Measurements from ENCODE around the gene P3R3URF.

Gene P3R3URF

DNA sequence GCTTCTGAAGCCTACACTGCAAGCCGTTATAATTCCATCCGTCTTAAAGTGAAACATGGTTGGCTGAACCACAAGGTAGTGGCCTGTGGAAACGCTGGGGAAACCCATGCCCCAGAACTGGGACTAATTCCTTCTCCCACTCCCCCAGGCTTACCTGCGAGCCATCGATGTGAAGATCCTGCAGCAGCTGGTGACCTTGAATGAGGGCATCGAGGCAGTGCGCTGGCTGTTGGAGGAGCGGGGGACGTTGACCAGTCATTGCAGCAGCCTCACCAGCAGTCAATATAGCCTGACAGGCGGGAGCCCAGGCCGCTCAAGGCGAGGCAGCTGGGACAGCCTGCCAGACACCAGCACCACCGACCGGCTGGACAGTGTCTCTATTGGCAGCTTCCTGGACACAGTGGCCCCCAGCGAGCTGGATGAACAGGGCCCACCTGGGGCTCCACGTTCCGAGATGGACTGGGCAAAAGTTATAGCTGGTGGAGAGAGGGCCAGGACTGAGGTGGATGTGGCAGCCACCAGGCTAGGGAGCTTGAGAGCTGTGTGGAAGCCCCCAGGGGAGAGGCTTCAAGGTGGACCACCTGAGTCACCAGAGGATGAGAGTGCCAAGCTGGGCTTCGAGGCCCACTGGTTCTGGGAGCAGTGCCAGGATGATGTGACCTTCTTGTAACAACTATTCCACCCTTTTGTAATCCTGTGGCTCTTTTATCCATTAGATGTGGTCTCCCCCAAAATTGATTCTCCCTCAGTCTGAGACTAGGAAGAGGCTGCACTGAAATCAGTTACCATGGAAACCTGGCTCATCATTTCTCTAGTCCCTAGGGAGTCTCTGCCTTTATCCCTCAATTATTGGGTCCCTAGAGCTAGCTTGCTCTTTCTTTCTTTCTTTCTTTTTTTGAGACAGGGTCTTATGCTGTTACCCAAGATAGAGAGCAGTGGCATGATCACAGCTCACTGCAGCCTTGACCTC lies 43.5 kb upstream of the P3R3URF start:
- POLR2A ChIA-PET: no interaction called here
- TF ChIP-seq, protein P1, sequence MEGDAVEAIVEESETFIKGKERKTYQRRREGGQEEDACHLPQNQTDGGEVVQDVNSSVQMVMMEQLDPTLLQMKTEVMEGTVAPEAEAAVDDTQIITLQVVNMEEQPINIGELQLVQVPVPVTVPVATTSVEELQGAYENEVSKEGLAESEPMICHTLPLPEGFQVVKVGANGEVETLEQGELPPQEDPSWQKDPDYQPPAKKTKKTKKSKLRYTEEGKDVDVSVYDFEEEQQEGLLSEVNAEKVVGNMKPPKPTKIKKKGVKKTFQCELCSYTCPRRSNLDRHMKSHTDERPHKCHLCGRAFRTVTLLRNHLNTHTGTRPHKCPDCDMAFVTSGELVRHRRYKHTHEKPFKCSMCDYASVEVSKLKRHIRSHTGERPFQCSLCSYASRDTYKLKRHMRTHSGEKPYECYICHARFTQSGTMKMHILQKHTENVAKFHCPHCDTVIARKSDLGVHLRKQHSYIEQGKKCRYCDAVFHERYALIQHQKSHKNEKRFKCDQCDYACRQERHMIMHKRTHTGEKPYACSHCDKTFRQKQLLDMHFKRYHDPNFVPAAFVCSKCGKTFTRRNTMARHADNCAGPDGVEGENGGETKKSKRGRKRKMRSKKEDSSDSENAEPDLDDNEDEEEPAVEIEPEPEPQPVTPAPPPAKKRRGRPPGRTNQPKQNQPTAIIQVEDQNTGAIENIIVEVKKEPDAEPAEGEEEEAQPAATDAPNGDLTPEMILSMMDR (IDR thresholded peaks at IDR 0.05; ENCODE audit: control extremely low read depth, extremely low read depth, low read depth, missing control alignments): no peak
- CTCF ChIA-PET: interaction anchor here (0.9 to 2.2 kb wide), 5 partner anchors 8 to 184 kb away, joined by 3 to 11 read pairs (median 4); no protein-coding TSS in a partner anchor
- no peak for DNase-seq (ENCODE audit: extremely low spot score)

DNA sequence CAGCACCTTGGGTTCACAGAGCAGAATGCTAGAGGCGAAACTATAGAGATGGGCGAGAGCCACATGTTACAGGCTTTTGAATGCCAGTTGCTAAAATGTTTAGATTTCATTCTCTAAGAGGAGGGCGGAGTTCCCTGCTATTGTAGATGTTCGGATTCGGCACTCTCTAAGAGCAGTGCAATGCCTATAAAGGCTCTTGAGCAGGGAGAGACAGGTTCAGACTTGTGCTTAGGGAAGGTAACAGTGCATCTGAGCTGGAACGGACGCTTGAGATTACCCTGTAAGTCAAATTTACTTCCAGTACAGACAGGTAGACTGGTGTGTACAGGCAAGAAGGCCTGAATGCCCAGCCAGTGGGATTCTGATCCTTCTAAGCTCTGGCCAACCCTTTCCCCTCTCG lies 42.2 kb upstream of the P3R3URF start:
- no peak for DNase-seq (ENCODE audit: extremely low spot score)
- TF ChIP-seq, protein P1 (IDR thresholded peaks at IDR 0.05; ENCODE audit: control extremely low read depth, extremely low read depth, low read depth, missing control alignments): no peak
- POLR2A ChIA-PET: no interaction called here
- CTCF ChIA-PET: interaction anchor here (0.7 to 2.2 kb wide), 4 partner anchors 10 to 37 kb away, joined by 3 to 11 read pairs (median 6); no protein-coding TSS in a partner anchor

DNA sequence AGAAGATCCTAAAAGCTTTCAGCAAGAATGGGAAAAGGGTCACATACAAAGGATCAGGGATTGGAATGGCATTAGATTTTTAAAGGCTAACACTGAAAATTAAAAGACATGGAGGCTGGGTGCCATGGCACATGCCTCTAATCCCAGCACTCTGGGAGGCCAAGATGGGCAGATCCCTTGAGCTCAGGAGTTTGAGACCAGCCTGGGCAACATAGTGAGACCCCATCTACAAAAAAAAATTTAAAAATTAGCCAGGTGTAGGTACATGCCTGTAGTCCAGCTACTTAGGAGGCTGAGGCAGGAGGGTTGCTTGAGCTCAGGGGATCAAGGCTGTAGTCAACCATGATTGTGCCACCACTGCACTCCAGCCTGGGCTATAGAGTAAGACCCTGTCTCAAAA lies 39.2 kb upstream of the P3R3URF start:
- POLR2A ChIA-PET: no interaction called here
- TF ChIP-seq, protein P1 (IDR thresholded peaks at IDR 0.05; ENCODE audit: control extremely low read depth, extremely low read depth, low read depth, missing control alignments): no peak
- no peak for DNase-seq (ENCODE audit: extremely low spot score)
- CTCF ChIA-PET: no interaction called here

DNA sequence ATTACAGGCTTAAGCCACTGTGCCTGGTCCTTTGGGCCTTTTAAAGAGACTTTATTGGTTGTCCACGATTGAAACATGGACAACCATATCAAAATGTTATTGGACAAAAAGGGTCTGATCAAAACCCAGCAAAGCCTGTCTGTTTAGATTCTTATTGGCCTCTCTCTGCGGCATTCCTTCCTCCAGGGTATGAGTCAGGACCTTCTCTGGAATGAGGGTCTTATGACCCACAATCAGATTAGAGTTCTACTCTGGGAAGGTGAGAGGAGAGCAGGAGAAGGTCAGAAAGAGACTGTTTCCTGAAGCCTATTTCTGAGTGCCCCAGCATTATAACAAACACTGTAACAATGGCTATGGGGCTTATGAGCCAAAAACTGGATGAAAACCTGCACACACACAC lies 34.8 kb upstream of the P3R3URF start:
- TF ChIP-seq, protein P1 (IDR thresholded peaks at IDR 0.05; ENCODE audit: control extremely low read depth, extremely low read depth, low read depth, missing control alignments): no peak
- ChIA-PET POLR2A (no interaction called here), CTCF (interaction anchor here (3.0 kb wide), 1 partner anchor 13 kb away, joined by 14 read pairs; no protein-coding TSS in a partner anchor)
- DNase-seq (ENCODE audit: extremely low spot score): no peak

DNA sequence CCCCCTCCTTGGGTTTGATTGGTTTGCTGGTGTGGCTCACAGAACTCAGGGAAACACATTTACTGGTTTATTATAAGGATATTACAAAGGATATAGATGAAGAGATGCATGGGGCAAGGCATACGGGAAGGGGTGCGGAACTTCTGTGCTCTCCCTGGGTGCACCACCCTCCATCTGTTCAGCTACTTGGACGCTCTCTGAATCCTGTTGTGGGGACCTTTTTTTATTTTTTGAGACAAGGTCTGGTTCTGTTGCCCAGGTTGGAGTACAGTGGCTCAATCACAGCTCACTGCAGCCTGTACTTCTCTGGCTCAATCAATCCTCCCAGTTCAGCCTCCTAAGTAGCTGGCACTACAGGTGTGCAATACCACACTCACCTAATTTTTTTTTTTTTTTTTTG lies 34.3 kb upstream of the P3R3URF start:
- CTCF ChIA-PET: interaction anchor here (1.0 to 3.0 kb wide), 3 partner anchors 11 to 31 kb away, joined by 4 to 14 read pairs (median 4); no protein-coding TSS in a partner anchor
- POLR2A ChIA-PET: no interaction called here

DNA sequence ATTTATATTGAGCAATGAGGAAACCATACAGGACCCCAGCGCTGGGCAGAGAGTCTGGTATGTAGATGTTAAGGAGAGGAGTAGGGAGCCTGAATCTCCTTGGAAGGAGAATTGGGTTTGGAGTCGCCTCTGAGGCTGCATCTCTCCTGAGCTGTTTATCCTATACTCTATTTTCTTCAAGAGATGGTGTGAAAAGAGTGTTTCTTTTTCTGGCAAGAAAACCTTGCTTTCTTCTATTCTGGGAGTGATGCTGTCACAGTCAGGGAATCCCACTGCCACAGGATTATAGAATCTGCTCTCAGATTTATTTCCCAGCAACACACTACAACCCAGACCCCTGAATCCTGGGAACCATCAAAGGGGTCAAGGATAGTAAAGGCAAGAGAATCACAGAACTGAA lies 30.1 kb upstream of the P3R3URF start:
- CTCF ChIA-PET: interaction anchor here (5.4 kb wide), 1 partner anchor 18 kb away, joined by 30 read pairs; no protein-coding TSS in a partner anchor
- POLR2A ChIA-PET: no interaction called here
- TF ChIP-seq, protein P1 (IDR thresholded peaks at IDR 0.05; ENCODE audit: control extremely low read depth, extremely low read depth, low read depth, missing control alignments): no peak

More for the DNA sequence above, 34.3 kb upstream of the P3R3URF start:
- DNase-seq (ENCODE audit: extremely low spot score): no peak
- TF ChIP-seq, protein P1 (IDR thresholded peaks at IDR 0.05; ENCODE audit: control extremely low read depth, extremely low read depth, low read depth, missing control alignments): no peak

More for the DNA sequence above, 30.1 kb upstream of the P3R3URF start:
- no peak for DNase-seq (ENCODE audit: extremely low spot score)

Data from GM10248 (cell line).